HepG2 (cell line): ENCODE measurements around the gene ZSCAN2. TPM values are rescaled to one million over a fixed set of nuclear protein-coding genes. Genes with fewer than 3 reads are reported as not detected.
A peak's percentile ranks its signal among the peaks of the same experiment; 100 is the strongest.

Experiments used
- ATAC-seq: fragments of 200-7000 bp; cut with Tn5 transposase; 3 replicates; pipeline ENCODE4 v1.9.1; 2020; ENCODE audit warnings: mild to moderate bottlenecking, moderate library complexity
- BruUV-seq: library from RNA; stranded (reverse); fragments of 400-500 nt; replicated peaks from 2 replicates; lab custom pipeline; 2021; lab: Mats Ljungman, UMichigan
- CTCF ChIA-PET: fragments of 300-600 bp; formaldehyde crosslinking; extraction: SDS; loops from one replicate; lab custom pipeline; 2021; ENCODE audit warnings: low total read pairs, inconsistent platforms, low intra/inter-chr PET ratio; lab: Yijun Ruan, JAX
- POLR2A ChIA-PET: fragments of 350-600 bp; sonication (Branson Sonifier 250); formaldehyde crosslinking; loops from one replicate; lab custom pipeline; 2020; ENCODE audit warnings: antibody characterized with exemption, inconsistent platforms; lab: Yijun Ruan, JAX
- DNase-seq: peaks from one replicate; pipeline ENCODE4 v3.0.0-alpha.2; 2015; ENCODE audit warnings: low spot score
- FAIRE-seq: peaks from 3 replicates; lab custom pipeline; 2011; peaks lifted over from hg19 to GRCh38; lab: Jason Lieb, UNC
- H2AFZ ChIP-seq: one replicate; pipeline ENCODE4 v1.6.1; 2011; ENCODE audit warnings: low read length, inconsistent platforms
- H3K27ac ChIP-seq: fragments of 300-600 bp; 3 replicates; pipeline ENCODE4 v1.8.0; 2011; ENCODE audit warnings: mixed run types, mild to moderate bottlenecking, mixed read lengths, low read length, inconsistent platforms; ENCODE audit not compliant: insufficient read depth; ENCODE audit errors: extremely low read length
- H3K27me3 ChIP-seq, 2 experiments: fragments of 200-600 bp in 1 of 2; 2 replicates in 1 of 2; 3 replicates in 1 of 2; pipeline versions ENCODE4 v1.6.0 to v1.8.0; 2011; ENCODE audit warnings: low read length in 2 of 2, mild to moderate bottlenecking in 2 of 2, moderate library complexity in 2 of 2, inconsistent platforms in 1 of 2; ENCODE audit not compliant: insufficient read depth in 2 of 2, control insufficient read depth in 1 of 2
- H3K36me3 ChIP-seq, 2 experiments: fragments of 200-600 bp in 1 of 2; replicated peaks in 1 of 2; 2 replicates in 1 of 2; 3 replicates in 1 of 2; pipeline versions ENCODE4 v1.5.1 to v1.8.0; 2011; ENCODE audit warnings: low read length in 2 of 2, inconsistent platforms in 1 of 2; ENCODE audit not compliant: insufficient read depth in 2 of 2, control insufficient read depth in 1 of 2
- H3K4me1 ChIP-seq: 2 replicates; pipeline ENCODE4 v1.5.1; 2012; ENCODE audit warnings: low read length, inconsistent platforms; ENCODE audit not compliant: insufficient read depth
- H3K4me2 ChIP-seq: 2 replicates; pipeline ENCODE4 v1.6.0; 2011; ENCODE audit warnings: low read depth, low read length, inconsistent platforms
- H3K4me3 ChIP-seq, 3 experiments: fragments of 200-600 bp in 1 of 3; sonication (generic), shearing (Covaris generic) in 1 of 3; replicated peaks in 1 of 3; 2 replicates each; pipeline ENCODE4 v1.5.1; 2011 to 2016; ENCODE audit warnings: low read length in 3 of 3, inconsistent platforms in 2 of 3, low read depth in 2 of 3, mild to moderate bottlenecking in 2 of 3, control low read depth in 1 of 3, mixed read lengths in 1 of 3; ENCODE audit not compliant: insufficient read depth in 1 of 3
- H3K79me2 ChIP-seq: one replicate; pipeline ENCODE4 v1.6.1; 2011; ENCODE audit warnings: low read length, inconsistent platforms; ENCODE audit not compliant: insufficient read depth
- H3K9ac ChIP-seq: 2 replicates; pipeline ENCODE4 v1.6.0; 2011; ENCODE audit warnings: mild to moderate bottlenecking, low read depth, low read length, inconsistent platforms; ENCODE audit not compliant: insufficient read depth
- H3K9me3 ChIP-seq: 2 replicates; pipeline ENCODE4 v1.5.1; 2012; ENCODE audit warnings: mild to moderate bottlenecking, low read length
- H4K20me1 ChIP-seq: 2 replicates; pipeline ENCODE4 v1.6.0; 2011; ENCODE audit warnings: inconsistent platforms, mild to moderate bottlenecking, low read length, moderate library complexity; ENCODE audit not compliant: insufficient read depth
- BHLHE40 ChIP-seq: IDR thresholded peaks from 2 replicates; pipeline ENCODE4 v1.6.1; 2011; ENCODE audit warnings: low read length, improper control_type of control experiment
- FLYWCH1 ChIP-seq: sonication (generic); formaldehyde crosslinking; IDR thresholded peaks from 2 replicates; pipeline ENCODE4 v1.8.1; 2023; ENCODE audit warnings: mild to moderate bottlenecking, missing genetic modification reagents
- FOXP1 ChIP-seq, 2 experiments: fragments of 450-650 bp in 1 of 2; IDR thresholded peaks; 2 replicates each; pipeline ENCODE4 v1.6.1; 2017 to 2018; ENCODE audit warnings: antibody characterized with exemption in 1 of 2
- HOXA3 ChIP-seq: sonication (generic); formaldehyde crosslinking; IDR thresholded peaks from 2 replicates; pipeline ENCODE4 v1.5.0; 2020; ENCODE audit warnings: missing genetic modification reagents
- HOXA9 ChIP-seq: sonication (generic); formaldehyde crosslinking; IDR thresholded peaks from 2 replicates; pipeline ENCODE4 v1.8.1; 2022; ENCODE audit warnings: missing genetic modification reagents, mild to moderate bottlenecking, moderate library complexity, borderline replicate concordance
- KDM4B ChIP-seq: sonication (generic); formaldehyde crosslinking; IDR thresholded peaks from 2 replicates; pipeline ENCODE4 v1.4.0; 2020; ENCODE audit warnings: missing genetic modification reagents
- KLF11 ChIP-seq: IDR thresholded peaks from 2 replicates; pipeline ENCODE4 v1.6.1; 2016; ENCODE audit warnings: missing compliant biosample characterization
- MXD4 ChIP-seq: IDR thresholded peaks from 2 replicates; pipeline ENCODE4 v1.6.1; 2016; ENCODE audit warnings: mild to moderate bottlenecking, missing biosample characterization, missing genetic modification reagents
- POLR2G ChIP-seq: fragments of 200-400 bp; formaldehyde crosslinking; IDR thresholded peaks from 2 replicates; pipeline ENCODE4 v1.6.1; 2018; ENCODE audit warnings: mild to moderate bottlenecking, low read depth, low read length, moderate library complexity
- ZFP90 ChIP-seq: sonication (generic); formaldehyde crosslinking; IDR thresholded peaks from 2 replicates; pipeline ENCODE4 v1.8.0; 2022; ENCODE audit warnings: missing genetic modification reagents, mild to moderate bottlenecking, inconsistent platforms, borderline replicate concordance
- ZFYVE20 ChIP-seq: sonication (generic); formaldehyde crosslinking; IDR thresholded peaks from 2 replicates; pipeline ENCODE4 v1.8.0; 2023; ENCODE audit warnings: low read depth, mild to moderate bottlenecking, moderate library complexity, missing genetic modification reagents, borderline replicate concordance
- ZKSCAN1 ChIP-seq: fragments of 150-350 bp; IDR thresholded peaks from 2 replicates; pipeline ENCODE4 v1.6.1; 2014; ENCODE audit warnings: low read length
- ZNF207 ChIP-seq: fragments of 450-650 bp; IDR thresholded peaks from 2 replicates; pipeline ENCODE4 v1.6.1; 2016; ENCODE audit warnings: antibody characterized with exemption, borderline replicate concordance
- ZNF350 ChIP-seq: sonication (generic); formaldehyde crosslinking; IDR thresholded peaks from 2 replicates; pipeline ENCODE4 v1.4.0; 2020; ENCODE audit warnings: mild to moderate bottlenecking, low read depth, missing genetic modification reagents, borderline replicate concordance
- ZNF432 ChIP-seq: sonication (generic); formaldehyde crosslinking; IDR thresholded peaks from 2 replicates; pipeline ENCODE4 v1.5.0; 2020; ENCODE audit warnings: missing genetic modification reagents, mild to moderate bottlenecking, borderline replicate concordance
- ZNF605 ChIP-seq: sonication (generic); formaldehyde crosslinking; IDR thresholded peaks from 2 replicates; pipeline ENCODE4 v1.8.0; 2022; ENCODE audit warnings: mild to moderate bottlenecking, missing genetic modification reagents
- ZNF713 ChIP-seq: sonication (generic); formaldehyde crosslinking; IDR thresholded peaks from 2 replicates; pipeline ENCODE4 v1.4.0; 2020; ENCODE audit warnings: mild to moderate bottlenecking, missing genetic modification reagents
- ZNF776 ChIP-seq: sonication (generic); formaldehyde crosslinking; IDR thresholded peaks from 2 replicates; pipeline ENCODE4 v1.4.0; 2020; ENCODE audit warnings: mild to moderate bottlenecking, missing genetic modification reagents
- WGBS: methylation state at CpG from one replicate; pipeline ENCODE4 v1.1.6; 2017; ENCODE audit warnings: low lambda C conversion rate; 5-methylcytosine and 5-hydroxymethylcytosine counted together
- in situ Hi-C: cut with HindIII; loops from 2 replicates; pipeline ENCODE4 v1.10.0; 2017; ENCODE audit warnings: low pct_unique_long_range_greater_than_20kb; ENCODE audit not compliant: extremely low pct_ligation_motif_present
- intact Hi-C: fragments of 100-400 bp; cut with micrococcal nuclease; formaldehyde crosslinking; loops from one replicate; pipeline ENCODE4 v1.10.0; 2022; ENCODE audit not compliant: unreplicated experiment
- polyA plus RNA-seq, 8 experiments: library from polyadenylated mRNA; depleted of rRNA in 3 of 8; stranded (reverse) in 7 of 8; unstranded in 1 of 8; fragments of >200 nt; fragmentation: Illumina TruSeq in 4 of 8; extraction: Trizol in 4 of 8; gene quantifications; 2 replicates each; pipeline versions ENCODE4 v1.2.1 to v1.2.3, GENCODE V29; 2011 to 2016; ENCODE audit warnings: low read depth in 4 of 8, missing spikeins in 1 of 8, mixed read lengths in 1 of 8; ENCODE audit not compliant: insufficient read depth in 1 of 8
- total RNA-seq, 5 experiments: library from RNA; depleted of rRNA; stranded (reverse); fragments of >200 nt; fragmentation: Illumina TruSeq; extraction: Trizol; gene quantifications; 2 replicates each; pipeline ENCODE4 v1.2.3, GENCODE V29; 2016; ENCODE audit warnings: low read depth in 1 of 5
- TF ChIP-seq, protein P1 (sequence below): sonication (generic); formaldehyde crosslinking; IDR thresholded peaks from 2 replicates; pipeline ENCODE4 v1.5.0; 2020; ENCODE audit warnings: missing genetic modification reagents
- TF ChIP-seq, protein P2 (sequence below): sonication (generic); formaldehyde crosslinking; conservative IDR thresholded peaks from 2 replicates; pipeline ENCODE4 v1.8.1; 2023; ENCODE audit warnings: missing genetic modification reagents
- TF ChIP-seq, protein P3 (sequence below): sonication (generic); formaldehyde crosslinking; IDR thresholded peaks from 2 replicates; pipeline ENCODE4 v1.4.0; 2020; ENCODE audit warnings: mild to moderate bottlenecking, missing genetic modification reagents
- TF ChIP-seq, protein P4 (sequence below): sonication (generic); formaldehyde crosslinking; IDR thresholded peaks from 2 replicates; pipeline ENCODE4 v1.4.0; 2020; ENCODE audit warnings: missing genetic modification reagents

Gene ZSCAN2
- total and polyA plus RNA-seq, 2 of the 13 experiments (the other 11 are each of a cell fraction or from before 2014, with no cell fraction given) = 11.4 to 21.5 TPM

DNA sequence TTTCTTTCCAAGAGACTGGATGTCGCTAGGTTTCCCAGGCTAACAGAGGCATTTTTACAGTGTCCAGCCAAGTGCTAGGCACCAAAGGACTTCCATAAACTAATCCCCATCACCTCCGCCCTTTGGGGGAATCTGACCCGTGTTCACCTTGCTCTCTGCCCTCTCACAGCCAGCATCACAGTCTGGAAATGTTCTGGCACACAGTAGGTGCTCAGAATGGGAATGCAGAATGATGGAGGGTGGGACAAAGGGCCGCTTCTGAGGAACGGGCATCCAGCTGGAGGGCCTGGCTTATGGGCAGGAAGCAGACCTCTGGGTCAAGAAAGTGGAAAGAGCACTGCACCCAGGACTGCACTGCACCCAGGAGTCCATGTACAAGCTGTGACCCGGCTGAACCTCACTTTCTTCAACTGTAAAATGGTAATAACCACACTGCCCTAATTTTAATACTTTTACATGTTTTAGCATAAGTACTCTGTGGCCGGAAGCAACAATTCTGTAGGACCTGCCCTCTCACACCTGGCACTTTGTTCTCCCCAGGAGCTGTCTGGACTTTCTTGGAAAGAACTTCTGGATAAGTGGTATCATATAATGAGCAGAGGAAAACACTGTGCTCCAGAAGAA is 58.1 kb downstream of the ZSCAN2 start:
- ChIA-PET CTCF (interaction anchor here (1.2 to 2.4 kb wide), 2 partner anchors 59 to 71 kb away, joined by 4 to 34 read pairs; partner anchors contain the start of gene ZSCAN2), POLR2A (interaction anchor here (0.7 to 2.6 kb wide), 12 partner anchors 16 to 1016 kb away, joined by 3 to 11 read pairs (median 4); partner anchors contain the start of genes SEC11A and ZSCAN2)
- H3K4me3 ChIP-seq = peak overlapping the region; percentile 48 to 73 (median 57)
- H3K79me2 ChIP-seq = no peaks in the 10 kb centered on the region
- ATAC-seq (no peak), FAIRE-seq (no peak), DNase-seq (no peak)
- no peaks in the 10 kb centered on the region for H3K36me3 ChIP-seq
- TSS peak; percentile 35 for BruUV-seq
- intact Hi-C loops = loop anchor here (1.0 to 10.0 kb wide), 5 partner anchors 58 to 270 kb away; partner anchors contain the start of genes ALPK3 and SEC11A
- H3K27ac ChIP-seq = peak overlapping the region; percentile 78
- H3K9ac ChIP-seq = peak overlapping the region; percentile 74
- WGBS = 42% methylated on average over 6 of the region's 7 CpGs
- no peaks in the 10 kb centered on the region; a peak in 1 of 5 replicates for H3K27me3 ChIP-seq
- H3K4me2 ChIP-seq = peak overlapping the region; percentile 87
- H2AFZ ChIP-seq = peak overlapping the region; percentile 76
- no peaks in the 10 kb centered on the region for H3K9me3 ChIP-seq
- no peaks in the 10 kb centered on the region for H4K20me1 ChIP-seq
- in situ Hi-C loops = loop anchor here (5.0 to 10.0 kb wide), 2 partner anchors 72 to 266 kb away; no protein-coding TSS in a partner anchor
- peaks cover 49% of the 10 kb centered on the region for H3K4me1 ChIP-seq
- TF ChIP-seq, protein P1, sequence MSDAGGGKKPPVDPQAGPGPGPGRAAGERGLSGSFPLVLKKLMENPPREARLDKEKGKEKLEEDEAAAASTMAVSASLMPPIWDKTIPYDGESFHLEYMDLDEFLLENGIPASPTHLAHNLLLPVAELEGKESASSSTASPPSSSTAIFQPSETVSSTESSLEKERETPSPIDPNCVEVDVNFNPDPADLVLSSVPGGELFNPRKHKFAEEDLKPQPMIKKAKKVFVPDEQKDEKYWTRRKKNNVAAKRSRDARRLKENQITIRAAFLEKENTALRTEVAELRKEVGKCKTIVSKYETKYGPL (CRISPR knock-in tag) = no peak
- TF ChIP-seq ZNF432 (CRISPR knock-in tag) = no peak
- 0 out of 2 replicates have a peak, but pooled peaks have one; percentile 38 for TF ChIP-seq ZNF605
- TF ChIP-seq KDM4B (CRISPR knock-in tag) = no peak
- no peak for TF ChIP-seq KLF11 (CRISPR knock-in tag)
- no peak for TF ChIP-seq ZNF350 (CRISPR knock-in tag)
- peak; percentile 8; the same call in 1 of the 2 replicates for TF ChIP-seq MXD4 (CRISPR knock-in tag)
- TF ChIP-seq FLYWCH1 (CRISPR knock-in tag) = no peak
- TF ChIP-seq ZNF776 (CRISPR knock-in tag) = no peak
- TF ChIP-seq HOXA9 = 0 out of 2 replicates have a peak, but pooled peaks have one; percentile 23
- TF ChIP-seq, protein P2, sequence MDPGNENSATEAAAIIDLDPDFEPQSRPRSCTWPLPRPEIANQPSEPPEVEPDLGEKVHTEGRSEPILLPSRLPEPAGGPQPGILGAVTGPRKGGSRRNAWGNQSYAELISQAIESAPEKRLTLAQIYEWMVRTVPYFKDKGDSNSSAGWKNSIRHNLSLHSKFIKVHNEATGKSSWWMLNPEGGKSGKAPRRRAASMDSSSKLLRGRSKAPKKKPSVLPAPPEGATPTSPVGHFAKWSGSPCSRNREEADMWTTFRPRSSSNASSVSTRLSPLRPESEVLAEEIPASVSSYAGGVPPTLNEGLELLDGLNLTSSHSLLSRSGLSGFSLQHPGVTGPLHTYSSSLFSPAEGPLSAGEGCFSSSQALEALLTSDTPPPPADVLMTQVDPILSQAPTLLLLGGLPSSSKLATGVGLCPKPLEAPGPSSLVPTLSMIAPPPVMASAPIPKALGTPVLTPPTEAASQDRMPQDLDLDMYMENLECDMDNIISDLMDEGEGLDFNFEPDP (CRISPR knock-in tag) = 0 out of 2 replicates have a peak, but pooled peaks have one; percentile 62
- TF ChIP-seq, protein P3, sequence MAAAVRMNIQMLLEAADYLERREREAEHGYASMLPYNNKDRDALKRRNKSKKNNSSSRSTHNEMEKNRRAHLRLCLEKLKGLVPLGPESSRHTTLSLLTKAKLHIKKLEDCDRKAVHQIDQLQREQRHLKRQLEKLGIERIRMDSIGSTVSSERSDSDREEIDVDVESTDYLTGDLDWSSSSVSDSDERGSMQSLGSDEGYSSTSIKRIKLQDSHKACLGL = peak; percentile 9; the same call in 1 of the 2 replicates
- no peak for TF ChIP-seq BHLHE40
- peak; percentile 76 for TF ChIP-seq ZKSCAN1
- TF ChIP-seq ZFYVE20 (CRISPR knock-in tag) = no peak
- TF ChIP-seq POLR2G = no peak
- no peak for TF ChIP-seq ZNF207
- no peak for TF ChIP-seq ZNF713 (CRISPR knock-in tag)
- TF ChIP-seq ZFP90 (CRISPR knock-in tag) = no peak
- no peak for TF ChIP-seq FOXP1 (IDR thresholded peaks at IDR 0.05)
- no peak for TF ChIP-seq FOXP1 (CRISPR knock-in tag; IDR thresholded peaks at IDR 0.05)
- TF ChIP-seq, protein P4, sequence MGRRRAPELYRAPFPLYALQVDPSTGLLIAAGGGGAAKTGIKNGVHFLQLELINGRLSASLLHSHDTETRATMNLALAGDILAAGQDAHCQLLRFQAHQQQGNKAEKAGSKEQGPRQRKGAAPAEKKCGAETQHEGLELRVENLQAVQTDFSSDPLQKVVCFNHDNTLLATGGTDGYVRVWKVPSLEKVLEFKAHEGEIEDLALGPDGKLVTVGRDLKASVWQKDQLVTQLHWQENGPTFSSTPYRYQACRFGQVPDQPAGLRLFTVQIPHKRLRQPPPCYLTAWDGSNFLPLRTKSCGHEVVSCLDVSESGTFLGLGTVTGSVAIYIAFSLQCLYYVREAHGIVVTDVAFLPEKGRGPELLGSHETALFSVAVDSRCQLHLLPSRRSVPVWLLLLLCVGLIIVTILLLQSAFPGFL (CRISPR knock-in tag) = no peak
- no peak for TF ChIP-seq HOXA3
